ENCODE measurements around the gene ALDH1L2. TPM values are rescaled to one million over a fixed set of nuclear protein-coding genes. Genes with fewer than 3 reads are reported as not detected.
"Not testable (repeated sequence)": the region's sequence is repeated elsewhere in the genome, so short reads cannot be mapped to it uniquely, and the experiment has no call there.

Gene ALDH1L2
- total RNA-seq, 1 donor from 2014 or later, result 1.1 TPM

DNA sequence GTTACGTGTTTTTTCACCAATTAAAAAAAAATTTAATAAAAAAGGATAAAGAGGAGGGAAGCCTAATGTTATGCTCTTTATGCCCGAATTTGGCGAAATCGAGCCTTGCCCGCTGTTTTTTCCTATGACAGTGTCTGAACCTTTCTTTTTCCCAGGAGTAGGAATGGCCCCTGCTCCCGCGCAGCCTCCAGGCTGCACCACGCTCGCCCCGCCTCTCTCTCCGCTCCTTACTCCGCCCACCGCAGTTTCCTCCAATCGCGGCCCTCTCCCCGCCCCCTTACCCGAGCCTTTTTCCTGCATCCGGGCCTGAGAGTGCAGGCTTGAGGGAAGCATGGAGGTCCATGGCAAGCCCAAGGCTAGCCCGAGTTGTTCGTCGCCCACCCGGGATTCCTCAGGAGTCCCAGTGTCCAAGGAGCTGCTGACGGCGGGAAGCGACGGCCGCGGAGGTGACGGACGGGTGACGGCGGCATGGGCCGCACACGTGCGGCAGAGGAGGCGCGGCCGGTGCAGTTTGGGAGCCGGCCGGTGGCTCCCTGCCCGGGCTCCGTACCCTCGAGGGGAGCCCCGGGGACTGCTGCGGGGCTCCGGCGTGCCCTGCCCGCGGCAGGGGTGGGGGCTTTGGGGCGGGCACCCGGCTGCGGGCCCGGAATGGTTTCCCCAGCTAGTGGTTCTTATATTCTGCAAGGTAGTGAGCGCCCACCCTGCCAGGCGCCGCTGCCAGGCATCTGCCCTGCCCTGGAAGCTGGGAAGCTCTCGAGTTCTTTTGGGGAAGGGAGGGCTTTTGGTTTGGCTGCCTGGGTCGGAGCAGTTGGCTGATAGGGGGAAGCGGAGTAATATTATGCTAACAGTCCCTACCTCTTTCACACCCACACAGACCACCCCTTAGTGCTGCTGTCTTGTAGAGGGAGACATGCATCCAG lies 98.0 kb downstream of the ALDH1L2 start, which contains the start of gene NOPCHAP1:
NOPCHAP1 (plus strand) TSS at position 295 of the 920 bp plus-strand sequence; CDS start at position 332, 37 bp downstream.
- DNase-seq (ENCODE audit: low spot score), result peak; percentile 83
- Mint-ChIP-seq H3K36me3 (ENCODE audit: low read depth) (peaks cover 29% of the 10 kb centered on the region), H3K9me3 (peaks cover 4% of the 10 kb centered on the region), H3K4me3 (peak within 1 kb of the TSS; percentile 89), H3K4me1 (ENCODE audit: low read depth) (peaks cover 44% of the 10 kb centered on the region), H3K27ac (peak within 1 kb of the TSS; percentile 57), H3K27me3 (ENCODE audit: insufficient read depth) (peaks cover 3% of the 10 kb centered on the region)
- intact Hi-C loops (cut with micrococcal nuclease), result loop anchor here (1.0 to 5.0 kb wide), 9 partner anchors 28 to 700 kb away; partner anchors contain the start of genes SLC41A2 and WASHC4

DNA sequence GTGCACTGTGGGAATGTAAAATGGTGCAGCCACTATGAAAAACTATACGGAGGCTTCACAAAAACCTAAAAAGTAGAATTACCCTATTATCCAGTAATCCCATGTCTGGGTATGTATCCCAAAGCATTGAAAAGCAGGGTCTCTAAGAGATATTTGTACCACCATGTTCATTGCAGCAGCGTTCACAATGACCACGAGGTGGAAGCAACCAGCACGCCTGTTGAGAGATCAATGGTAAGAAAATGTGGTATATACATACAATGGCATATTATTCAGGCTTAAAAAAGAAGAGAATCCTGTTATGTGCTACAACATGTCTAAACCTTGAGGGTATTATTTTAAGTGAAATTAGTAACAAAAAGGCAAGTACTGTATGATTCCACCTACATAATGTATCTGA lies 99.1 kb downstream of the ALDH1L2 start:
- peak overlapping the region; percentile 11 for H3K27ac Mint-ChIP-seq
- H3K4me3 Mint-ChIP-seq, result peak overlapping the region; percentile 79
- peaks cover 35% of the 10 kb centered on the region for H3K4me1 Mint-ChIP-seq (ENCODE audit: low read depth)
- H3K9me3 Mint-ChIP-seq, result peaks cover 4% of the 10 kb centered on the region
- intact Hi-C loops (cut with micrococcal nuclease), result loop anchor here (5.0 kb wide), 3 partner anchors 47 to 303 kb away; no protein-coding TSS in a partner anchor
- H3K36me3 Mint-ChIP-seq (ENCODE audit: low read depth), result peaks cover 23% of the 10 kb centered on the region
- H3K27me3 Mint-ChIP-seq (ENCODE audit: insufficient read depth), result peaks cover 11% of the 10 kb centered on the region
- no peak for DNase-seq (ENCODE audit: low spot score)

DNA sequence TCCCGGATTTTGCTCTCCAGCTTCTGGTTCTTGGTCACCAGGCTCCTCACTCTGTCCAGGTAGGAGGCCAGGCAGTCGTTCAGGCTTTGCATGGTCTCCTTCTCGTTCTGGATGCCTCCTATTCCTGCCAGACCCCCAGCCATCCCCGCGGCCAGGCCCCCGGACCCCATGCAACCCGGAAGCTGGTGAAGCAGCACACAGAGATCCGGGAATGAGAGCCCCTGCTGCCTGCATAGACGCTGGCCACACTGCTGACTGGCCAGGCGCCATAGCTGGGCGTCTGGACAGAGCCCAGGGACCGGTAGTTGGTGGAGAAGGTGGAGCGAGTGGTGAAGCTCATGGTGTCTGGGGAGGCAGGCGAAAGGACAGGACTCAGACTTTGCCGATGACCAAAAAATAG lies 106.6 kb downstream of the ALDH1L2 start:
- H3K9me3 Mint-ChIP-seq; H3K4me1 Mint-ChIP-seq (ENCODE audit: low read depth); H3K27ac Mint-ChIP-seq; intact Hi-C loops (cut with micrococcal nuclease); H3K36me3 Mint-ChIP-seq (ENCODE audit: low read depth); DNase-seq (ENCODE audit: low spot score); H3K4me3 Mint-ChIP-seq: not testable (repeated sequence)
- H3K27me3 Mint-ChIP-seq (ENCODE audit: insufficient read depth), result peaks cover 24% of the 10 kb centered on the region

DNA sequence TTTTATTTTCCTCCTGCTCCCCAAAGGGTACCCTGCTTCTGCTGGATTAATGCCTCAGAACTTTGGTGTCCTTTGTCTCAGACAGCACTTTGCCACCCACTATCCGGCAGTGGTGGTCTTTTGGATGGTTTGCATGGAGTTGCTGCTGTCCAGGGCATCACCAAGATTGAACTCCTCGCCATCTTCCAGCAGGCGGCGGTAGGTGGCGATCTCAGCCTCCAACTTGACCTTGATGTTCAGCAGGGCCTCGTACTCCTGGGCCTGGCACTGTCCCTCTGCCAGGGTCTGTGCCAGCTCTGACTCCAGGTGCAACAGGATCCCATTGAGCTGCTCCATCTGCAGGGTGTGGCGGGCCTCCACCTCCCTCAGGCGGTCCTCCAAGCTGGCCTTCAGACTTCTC lies 107.6 kb downstream of the ALDH1L2 start:
- intact Hi-C loops (cut with micrococcal nuclease), result no loop called here
- no peak overlapping the region for H3K27ac Mint-ChIP-seq
- no peak for DNase-seq (ENCODE audit: low spot score)
- H3K4me1 Mint-ChIP-seq (ENCODE audit: low read depth), result no peaks in the 10 kb centered on the region
- no peaks in the 10 kb centered on the region for H3K36me3 Mint-ChIP-seq (ENCODE audit: low read depth)
- no peaks in the 10 kb centered on the region for H3K9me3 Mint-ChIP-seq
- peaks cover 24% of the 10 kb centered on the region for H3K27me3 Mint-ChIP-seq (ENCODE audit: insufficient read depth)
- no peak overlapping the region for H3K4me3 Mint-ChIP-seq

DNA sequence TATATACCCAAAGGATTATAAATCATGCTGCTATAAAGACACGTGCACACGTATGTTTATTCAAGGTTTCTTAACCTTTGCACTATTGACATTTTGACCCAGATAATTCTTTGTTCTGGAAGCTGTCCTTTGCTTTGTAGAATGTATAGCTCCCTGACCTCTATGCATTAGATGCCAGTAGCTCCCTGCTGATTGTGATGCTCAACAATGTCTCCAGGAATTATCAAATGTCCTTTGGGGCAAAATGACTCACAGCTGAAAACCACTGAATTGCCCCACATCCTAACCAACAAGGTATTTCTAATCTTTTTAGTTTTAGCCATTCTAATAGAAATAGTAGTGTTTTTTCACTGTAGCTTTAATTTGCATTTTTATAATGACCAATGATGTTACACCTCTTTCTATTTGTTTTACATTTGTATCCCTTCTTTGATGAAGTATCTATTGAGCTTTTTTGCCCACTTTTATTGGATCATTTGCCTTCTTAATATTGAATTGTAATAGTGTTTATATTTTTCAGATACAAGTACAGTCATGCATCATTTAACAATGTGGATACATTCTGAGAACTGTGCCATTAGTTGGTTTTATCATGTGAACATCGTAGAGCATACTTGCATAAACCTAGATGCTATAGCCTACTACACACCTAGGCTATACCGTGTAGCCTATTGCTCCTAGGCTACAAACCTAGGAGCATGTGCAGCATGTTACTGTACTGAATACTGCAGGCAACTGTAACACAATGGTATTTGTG lies 108.5 kb downstream of the ALDH1L2 start:
- DNase-seq (ENCODE audit: low spot score), result no peak
- H3K27ac Mint-ChIP-seq, result no peak overlapping the region
- H3K27me3 Mint-ChIP-seq (ENCODE audit: insufficient read depth), result peaks cover 17% of the 10 kb centered on the region
- H3K4me1 Mint-ChIP-seq (ENCODE audit: low read depth), result no peaks in the 10 kb centered on the region
- H3K9me3 Mint-ChIP-seq, result no peaks in the 10 kb centered on the region
- no peaks in the 10 kb centered on the region for H3K36me3 Mint-ChIP-seq (ENCODE audit: low read depth)
- no peak overlapping the region for H3K4me3 Mint-ChIP-seq
- intact Hi-C loops (cut with micrococcal nuclease), result no loop called here

DNA sequence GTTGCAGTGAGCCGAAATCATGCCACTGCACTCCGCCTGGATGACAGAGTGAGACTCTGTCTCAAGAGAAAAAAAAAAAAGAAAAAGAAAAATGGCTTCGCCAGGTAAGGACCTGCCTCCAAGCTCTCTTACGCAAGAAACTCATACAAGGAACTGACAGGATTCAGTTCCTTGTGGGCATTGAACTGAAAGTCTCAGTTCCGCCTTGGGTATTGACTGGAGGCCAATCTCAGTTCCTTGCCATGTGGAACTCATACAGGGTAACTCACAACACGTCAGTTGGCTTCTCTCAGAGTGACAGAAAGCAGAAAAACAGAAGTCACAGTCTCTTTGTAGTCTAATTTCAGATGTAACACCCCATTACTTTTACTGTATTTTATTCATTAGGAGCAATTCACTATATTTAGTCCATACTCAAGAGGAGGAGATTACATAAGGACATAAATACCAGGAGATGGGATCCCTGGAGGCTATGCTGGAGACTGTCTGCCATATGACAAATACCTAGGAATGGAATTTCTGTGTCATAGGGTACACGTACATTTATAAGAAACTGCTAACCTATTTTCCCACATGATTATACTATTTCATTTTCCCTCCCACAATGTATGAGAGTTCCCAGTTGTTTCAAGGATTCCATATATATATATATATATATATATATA lies 109.5 kb downstream of the ALDH1L2 start:
- H3K36me3 Mint-ChIP-seq (ENCODE audit: low read depth), result no peaks in the 10 kb centered on the region
- H3K27ac Mint-ChIP-seq, result no peak overlapping the region
- no peaks in the 10 kb centered on the region for H3K9me3 Mint-ChIP-seq
- intact Hi-C loops (cut with micrococcal nuclease), result no loop called here
- H3K27me3 Mint-ChIP-seq (ENCODE audit: insufficient read depth), result peaks cover 12% of the 10 kb centered on the region
- H3K4me3 Mint-ChIP-seq, result no peak overlapping the region
- no peaks in the 10 kb centered on the region for H3K4me1 Mint-ChIP-seq (ENCODE audit: low read depth)
- no peak for DNase-seq (ENCODE audit: low spot score)

DNA sequence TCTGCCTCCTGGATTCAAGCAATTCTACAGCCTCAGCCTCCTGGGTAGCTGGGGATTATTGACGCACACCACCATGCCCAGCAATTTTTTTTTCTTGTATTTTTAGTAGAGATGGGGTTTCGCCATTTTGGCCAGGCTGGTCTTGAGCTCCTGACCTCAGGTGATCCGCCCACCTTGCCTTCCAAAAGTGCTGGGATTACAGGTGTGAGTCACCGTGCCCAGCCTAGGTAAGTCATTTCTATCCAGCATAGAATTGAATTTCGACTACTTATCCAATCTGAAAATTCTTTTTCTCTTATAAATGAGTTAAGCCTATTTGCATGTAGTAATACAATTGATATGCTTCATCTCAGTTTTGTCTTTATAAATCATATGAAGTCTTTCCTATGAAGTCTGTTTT lies 111.0 kb downstream of the ALDH1L2 start:
- Mint-ChIP-seq H3K27ac (no peak overlapping the region), H3K27me3 (ENCODE audit: insufficient read depth) (peaks cover 15% of the 10 kb centered on the region), H3K4me1 (ENCODE audit: low read depth) (no peaks in the 10 kb centered on the region), H3K9me3 (no peaks in the 10 kb centered on the region), H3K4me3 (no peak overlapping the region), H3K36me3 (ENCODE audit: low read depth) (no peaks in the 10 kb centered on the region)
- intact Hi-C loops (cut with micrococcal nuclease), result no loop called here
- no peak for DNase-seq (ENCODE audit: low spot score)

DNA sequence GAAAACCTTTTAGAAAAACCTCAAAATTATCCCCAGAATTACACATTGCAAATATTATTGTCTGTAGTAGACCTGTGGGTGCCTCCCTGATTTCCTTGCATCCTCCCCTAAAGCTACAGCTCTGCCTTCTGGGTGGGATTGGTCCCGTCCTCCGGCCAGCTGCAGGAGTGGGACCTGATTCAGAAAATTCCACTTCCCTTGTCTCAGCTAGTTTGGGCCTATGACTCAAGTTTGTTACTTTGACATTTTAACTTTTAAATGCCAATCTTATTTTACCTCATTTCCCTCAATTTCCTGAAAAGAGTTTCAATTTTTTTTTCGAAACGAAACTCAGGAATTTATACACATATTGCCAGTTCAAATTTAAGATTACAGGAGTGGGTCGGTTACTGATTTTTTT lies 113.0 kb downstream of the ALDH1L2 start:
- no peak overlapping the region for H3K27ac Mint-ChIP-seq
- no peaks in the 10 kb centered on the region for H3K9me3 Mint-ChIP-seq
- no peaks in the 10 kb centered on the region for H3K36me3 Mint-ChIP-seq (ENCODE audit: low read depth)
- intact Hi-C loops (cut with micrococcal nuclease), result no loop called here
- H3K4me3 Mint-ChIP-seq, result no peak overlapping the region
- DNase-seq (ENCODE audit: low spot score), result no peak
- peaks cover 17% of the 10 kb centered on the region for H3K27me3 Mint-ChIP-seq (ENCODE audit: insufficient read depth)
- no peaks in the 10 kb centered on the region for H3K4me1 Mint-ChIP-seq (ENCODE audit: low read depth)

Other genes starting within 250 kb of the ALDH1L2 start
- 16.4 and 19.0 TPM in 2 replicates for gene SLC41A2, start 126.2 kb downstream of the ALDH1L2 start, total RNA-seq
- gene NOPCHAP1, start 98.1 kb downstream of the ALDH1L2 start, total RNA-seq, result 28.0 and 40.0 TPM in 2 replicates
- 34.5 and 36.3 TPM in 2 replicates for gene WASHC4, start 23.3 kb upstream of the ALDH1L2 start, total RNA-seq
- 22.9 and 27.8 TPM in 2 replicates for gene APPL2, start 151.7 kb upstream of the ALDH1L2 start, total RNA-seq
- 87.8 and 93.4 TPM in 2 replicates for gene C12orf75, start 246.2 kb upstream of the ALDH1L2 start, total RNA-seq